ENCODE data around the gene MALRD1. TPM values are rescaled to one million over a fixed set of nuclear protein-coding genes. Genes with fewer than 3 reads are reported as not detected.
"Not testable (repeated sequence)": the region's sequence is repeated elsewhere in the genome, so short reads cannot be mapped to it uniquely, and the experiment has no call there.

The MALRD1 gene
- total RNA-seq, 1 donor from 2014 or later = 0.40 TPM

DNA sequence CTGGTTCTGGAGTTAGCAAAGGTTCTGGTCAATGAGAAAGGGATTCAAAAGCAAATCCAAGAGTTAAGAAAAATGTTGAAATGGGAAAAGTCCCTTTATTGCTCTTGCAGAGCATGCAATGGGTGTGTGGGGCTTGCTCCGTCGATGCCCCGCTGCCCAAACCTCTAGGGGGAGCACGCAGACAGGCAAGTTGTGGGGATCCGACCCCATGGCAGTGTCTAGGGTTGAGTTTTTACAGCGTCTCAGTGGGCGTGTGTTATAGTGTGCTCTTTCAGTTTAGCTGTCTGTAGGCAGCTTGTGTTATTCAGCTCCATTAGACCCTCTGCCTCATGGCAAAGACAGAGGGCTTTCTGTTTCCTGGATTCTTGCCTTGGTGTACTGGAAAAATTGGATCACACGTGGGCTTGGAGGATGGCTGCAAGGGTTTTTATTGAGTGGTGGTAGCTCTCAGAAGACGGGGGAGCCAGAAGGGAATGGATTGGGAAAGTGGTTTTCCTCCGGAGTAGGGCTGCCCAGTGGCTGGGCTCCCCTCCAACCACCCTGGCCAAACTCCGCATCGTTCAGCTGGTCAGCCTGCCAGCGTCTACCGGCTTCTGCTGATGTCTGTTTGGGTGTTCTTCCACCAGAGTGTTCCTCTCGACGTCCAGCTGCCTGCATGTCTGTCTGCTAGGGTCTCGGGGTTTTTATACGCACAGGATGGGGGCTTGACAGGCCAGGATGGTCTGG lies 665.4 kb downstream of the MALRD1 start:
- intact Hi-C loops (cut with DNase I) = no loop called here
- no peak for DNase-seq (ENCODE audit: low spot score)

DNA sequence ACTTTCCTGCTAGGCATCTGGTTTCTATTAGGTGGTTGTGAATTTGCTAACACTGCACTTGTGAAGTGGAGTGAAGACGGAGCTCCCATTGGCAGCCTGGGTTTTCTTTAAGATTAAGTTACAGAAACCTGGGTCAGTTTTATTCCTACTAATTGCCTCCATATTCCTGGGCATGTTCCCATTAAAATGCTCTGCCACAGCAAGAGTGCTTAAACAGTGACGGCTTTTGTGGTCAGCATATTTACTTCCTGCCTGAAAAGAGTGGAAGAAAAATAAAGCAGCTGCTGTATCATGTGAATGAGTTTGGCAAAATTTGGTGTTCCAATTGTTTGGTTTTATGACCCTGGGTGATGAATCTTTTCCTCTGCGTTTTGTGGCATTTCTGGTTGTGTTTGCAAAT lies 670.7 kb downstream of the MALRD1 start:
- no peak for DNase-seq (ENCODE audit: low spot score)
- intact Hi-C loops (cut with DNase I) = no loop called here

DNA sequence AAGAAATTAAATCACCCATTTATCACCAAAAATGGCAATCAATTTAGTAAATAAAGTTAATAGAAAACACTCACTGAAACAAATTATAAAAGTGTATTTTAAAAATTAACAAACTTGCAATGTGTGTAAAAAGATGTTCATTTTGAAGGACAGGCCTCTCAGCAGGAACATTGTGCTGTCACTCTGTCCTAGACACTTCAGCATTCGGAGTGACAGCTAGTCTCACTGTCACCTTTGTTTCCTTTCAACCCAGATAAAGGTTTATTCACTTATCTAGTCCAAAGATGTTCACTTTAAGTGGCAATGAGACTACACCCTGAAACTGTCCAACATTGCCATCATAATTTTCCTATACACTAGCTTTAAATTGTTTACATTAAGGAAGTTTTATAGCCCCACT lies 675.7 kb downstream of the MALRD1 start:
- intact Hi-C loops (cut with DNase I) = no loop called here
- no peak for DNase-seq (ENCODE audit: low spot score)

DNA sequence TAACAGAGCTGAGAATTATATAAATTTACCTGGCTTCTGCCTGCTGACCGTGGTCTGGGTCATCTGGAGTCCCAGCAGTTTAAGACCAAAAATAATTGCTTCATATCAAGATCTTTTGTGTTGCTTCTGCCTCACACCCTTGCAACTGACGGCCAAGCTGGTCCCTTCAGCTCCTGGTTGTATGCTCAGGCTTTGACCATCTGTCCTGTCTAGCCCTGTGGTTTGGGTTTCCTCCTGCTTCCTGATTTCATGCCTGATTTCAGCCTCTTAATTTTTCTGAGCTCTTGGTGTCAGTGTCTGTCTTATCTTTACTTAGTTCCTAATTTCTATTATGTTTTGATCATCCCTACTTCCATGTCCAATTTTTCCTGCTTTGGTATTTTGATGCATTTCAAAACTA lies 679.8 kb downstream of the MALRD1 start:
- no peak for DNase-seq (ENCODE audit: low spot score)
- intact Hi-C loops (cut with DNase I) = no loop called here

DNA sequence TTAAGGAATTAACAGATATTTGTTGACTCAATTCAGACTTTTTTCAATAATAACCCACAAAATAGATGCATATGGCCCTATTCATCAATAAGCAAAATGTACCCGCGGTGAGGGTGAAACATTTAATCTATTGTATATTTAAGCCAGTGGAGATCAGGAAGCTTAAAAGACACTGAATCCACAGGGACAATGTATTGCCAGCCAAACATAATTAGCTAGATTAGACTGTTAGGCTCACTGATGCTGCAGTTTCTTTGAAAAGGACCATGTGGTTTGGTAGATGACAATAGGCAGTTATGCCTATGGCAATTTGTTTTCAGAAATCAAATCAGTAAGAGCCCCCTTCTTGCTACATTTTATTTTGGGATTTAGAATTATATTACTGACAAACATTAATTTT lies 680.4 kb downstream of the MALRD1 start:
- intact Hi-C loops (cut with DNase I) = no loop called here
- DNase-seq (ENCODE audit: low spot score) = no peak

DNA sequence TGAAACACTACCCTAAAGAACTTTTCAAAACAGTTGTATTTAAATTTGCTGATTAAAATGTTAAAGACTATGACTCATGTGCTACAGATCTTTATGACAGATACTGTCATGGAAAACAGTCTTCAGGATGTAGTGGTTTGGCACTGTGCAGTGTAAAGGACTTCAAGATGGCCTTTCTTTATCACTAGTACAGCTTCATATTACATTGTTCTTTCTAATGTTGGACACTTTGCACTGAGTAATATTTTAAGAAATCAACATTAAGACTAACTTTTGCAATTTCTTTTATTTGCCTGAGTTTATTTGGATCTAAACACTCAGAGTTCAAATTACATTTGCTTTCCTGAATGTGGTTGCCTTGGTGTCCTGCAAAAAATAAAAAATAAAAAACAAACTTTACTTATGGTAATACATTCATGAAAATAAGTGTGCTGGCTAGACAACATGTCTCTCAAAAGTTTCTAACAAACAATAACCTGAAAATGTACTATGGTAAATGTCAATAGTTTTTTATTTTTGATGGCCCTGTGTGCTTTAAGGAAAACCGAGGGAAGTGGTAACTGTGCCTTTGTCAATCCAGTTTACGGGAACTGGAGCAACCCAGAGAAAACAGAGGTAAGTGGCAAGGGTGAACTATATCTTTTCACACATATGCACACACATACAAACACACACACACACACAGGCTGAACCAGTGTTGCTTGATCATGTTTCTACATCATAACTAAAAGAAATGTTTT lies 681.7 kb downstream of the MALRD1 start:
- DNase-seq (ENCODE audit: low spot score) = no peak
- intact Hi-C loops (cut with DNase I) = no loop called here

DNA sequence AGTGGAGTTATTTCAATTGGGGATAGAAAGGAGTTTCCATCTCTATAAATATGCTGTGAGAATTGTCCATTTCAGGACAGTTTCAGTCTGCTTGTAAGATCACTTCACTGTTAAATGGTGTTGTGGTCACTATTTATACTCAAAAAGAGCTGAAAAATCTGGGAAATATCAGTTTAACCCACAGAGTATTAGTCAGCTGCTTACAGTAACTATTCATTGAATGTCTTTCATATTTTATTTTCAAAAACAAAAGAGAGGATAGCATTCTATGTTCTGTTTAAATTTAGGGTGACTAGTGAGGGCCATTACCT lies 682.3 kb downstream of the MALRD1 start:
- intact Hi-C loops (cut with DNase I) = no loop called here
- no peak for DNase-seq (ENCODE audit: low spot score)

DNA sequence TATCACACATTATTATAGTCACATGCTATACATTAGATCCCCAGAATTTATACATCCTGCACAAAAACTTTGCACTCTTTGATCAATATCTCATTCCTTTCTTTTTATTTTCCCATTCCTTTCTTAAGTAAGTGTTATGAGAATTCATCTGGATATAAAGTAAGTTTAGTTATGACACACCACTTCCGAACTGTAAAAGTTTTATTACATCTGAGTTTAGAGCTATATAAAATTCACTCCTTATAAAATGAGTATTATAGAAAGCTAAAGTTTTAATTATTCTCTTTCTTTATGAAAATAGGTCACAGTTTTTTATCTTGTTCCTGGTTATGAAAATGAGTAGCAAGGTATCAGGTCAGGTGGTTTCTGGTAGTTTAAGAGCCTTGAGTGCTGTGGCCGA lies 683.0 kb downstream of the MALRD1 start:
- DNase-seq (ENCODE audit: low spot score) = no peak
- intact Hi-C loops (cut with DNase I) = no loop called here

DNA sequence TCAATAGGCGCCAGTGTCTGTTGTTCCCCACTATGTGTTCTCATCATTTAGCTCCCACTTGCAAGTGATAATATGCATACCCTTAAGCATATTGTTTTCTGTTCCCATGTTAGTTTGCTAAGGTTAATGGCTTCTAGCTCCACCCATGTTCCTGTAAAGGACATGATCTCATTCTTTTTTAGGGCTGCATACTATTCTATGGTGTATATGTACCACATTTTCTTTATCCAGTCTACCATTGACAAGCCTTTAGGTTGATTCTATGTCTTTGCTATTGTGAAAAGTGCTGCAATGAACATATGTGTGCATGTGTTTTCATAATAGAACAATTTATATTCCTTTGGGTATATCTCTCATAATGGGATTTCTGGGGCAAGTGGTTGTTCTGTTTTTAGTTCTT lies 689.8 kb downstream of the MALRD1 start:
- intact Hi-C loops (cut with DNase I) = no loop called here

DNA sequence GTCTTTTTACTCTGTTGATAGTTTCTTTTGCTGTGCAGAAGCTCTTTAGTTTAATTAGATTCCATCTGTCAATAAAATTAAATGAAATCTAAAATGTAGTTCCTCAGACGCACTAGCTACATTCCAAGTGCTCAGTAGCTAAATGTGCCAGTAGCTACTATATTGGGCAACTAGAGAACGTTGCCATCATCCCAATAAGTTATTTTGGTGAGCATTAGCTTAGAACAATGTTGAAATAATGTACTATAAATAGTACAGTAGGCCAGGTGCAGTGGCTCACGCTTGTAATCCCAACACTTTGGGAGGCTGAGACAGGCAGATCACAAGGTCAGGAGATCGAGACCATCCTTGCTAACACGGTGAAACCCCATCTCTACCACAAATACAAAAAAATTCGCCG lies 690.6 kb downstream of the MALRD1 start:
- DNase-seq (ENCODE audit: low spot score); intact Hi-C loops (cut with DNase I): not testable (repeated sequence)

More for the DNA sequence above, 689.8 kb downstream of the MALRD1 start:
- no peak for DNase-seq (ENCODE audit: low spot score)

DNA sequence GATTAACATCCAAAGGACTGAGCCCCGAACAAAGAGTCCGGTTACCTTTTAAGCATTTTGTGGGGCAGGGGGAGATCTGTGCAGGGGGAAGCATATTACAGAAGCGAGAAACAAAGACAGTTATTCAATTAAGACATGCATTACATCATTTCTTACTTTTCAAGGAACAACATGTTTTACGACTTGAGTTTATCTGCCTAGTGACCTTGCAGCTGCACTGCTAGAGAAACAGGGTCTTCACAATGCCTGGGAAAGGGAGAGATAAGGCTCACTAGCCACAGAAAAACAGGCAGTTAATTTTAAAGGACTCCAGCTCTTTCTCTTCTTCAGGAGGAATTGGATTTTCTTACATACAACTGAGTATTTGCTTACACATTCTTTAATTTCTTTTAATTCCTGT lies 693.5 kb downstream of the MALRD1 start:
- DNase-seq (ENCODE audit: low spot score); intact Hi-C loops (cut with DNase I): not testable (repeated sequence)

DNA sequence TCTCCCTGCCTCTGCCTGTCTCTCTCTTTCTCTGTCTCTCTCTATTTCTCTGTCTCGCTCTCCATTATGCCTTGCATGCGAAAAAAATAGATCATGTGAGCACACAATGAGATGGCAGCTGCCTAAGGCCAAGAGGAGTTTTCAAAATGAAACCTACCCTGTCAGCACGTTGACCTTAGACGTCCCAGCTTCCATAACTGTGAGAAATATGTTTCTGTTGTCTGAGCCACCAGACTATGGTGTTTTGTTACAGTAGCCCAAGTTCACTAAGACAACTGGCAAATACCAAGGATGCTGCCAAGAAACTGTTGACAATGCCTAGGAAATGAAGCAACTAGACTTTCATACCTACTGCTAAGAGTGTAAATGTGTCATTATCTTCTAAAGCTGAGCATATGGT lies 697.1 kb downstream of the MALRD1 start:
- DNase-seq (ENCODE audit: low spot score) = no peak
- intact Hi-C loops (cut with DNase I) = no loop called here

DNA sequence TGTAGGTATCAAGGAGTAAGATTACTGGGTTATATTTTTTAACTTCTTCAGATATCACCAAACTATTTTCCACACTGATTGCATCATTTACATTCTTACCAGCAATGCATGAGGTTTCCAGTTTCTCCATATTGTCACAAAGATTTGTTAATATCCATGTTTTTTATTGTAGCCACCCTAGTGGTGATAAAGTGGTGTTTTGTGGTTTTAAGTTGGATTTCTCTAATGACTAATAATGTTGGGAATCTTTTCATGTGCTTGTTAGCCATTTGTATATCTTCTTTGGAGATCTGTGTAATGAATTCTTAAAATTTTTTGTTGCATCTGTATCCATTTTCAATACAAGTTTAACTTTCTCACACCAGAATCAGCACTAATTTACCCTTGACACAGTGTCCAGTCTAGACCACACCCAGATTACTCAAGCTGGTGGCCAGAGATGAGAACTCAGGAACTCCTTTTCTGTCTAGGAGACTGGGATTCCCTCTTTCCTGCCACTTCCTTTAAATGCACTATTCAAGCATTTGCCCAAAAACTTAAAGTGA lies 700.7 kb downstream of the MALRD1 start:
- DNase-seq (ENCODE audit: low spot score) = no peak
- intact Hi-C loops (cut with DNase I) = no loop called here

DNA sequence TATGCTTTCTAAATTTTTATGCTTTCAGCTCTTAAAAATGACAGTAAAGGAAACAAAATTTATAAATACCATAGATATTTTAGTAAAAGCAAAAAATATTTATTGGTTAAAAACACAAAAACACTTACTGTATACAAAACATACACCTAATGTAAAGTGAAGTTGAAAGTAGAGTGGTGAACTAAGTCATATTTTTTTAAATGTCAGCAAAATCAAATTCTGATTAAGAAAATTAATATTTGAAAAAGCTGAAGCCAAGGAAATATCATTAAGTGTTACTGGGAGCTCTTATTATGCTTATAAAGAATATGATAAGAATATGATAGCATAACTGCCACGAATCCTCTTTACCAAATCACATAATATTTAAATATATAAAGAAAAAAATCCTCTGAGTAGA lies 702.4 kb downstream of the MALRD1 start:
- intact Hi-C loops (cut with DNase I) = no loop called here
- no peak for DNase-seq (ENCODE audit: low spot score)

DNA sequence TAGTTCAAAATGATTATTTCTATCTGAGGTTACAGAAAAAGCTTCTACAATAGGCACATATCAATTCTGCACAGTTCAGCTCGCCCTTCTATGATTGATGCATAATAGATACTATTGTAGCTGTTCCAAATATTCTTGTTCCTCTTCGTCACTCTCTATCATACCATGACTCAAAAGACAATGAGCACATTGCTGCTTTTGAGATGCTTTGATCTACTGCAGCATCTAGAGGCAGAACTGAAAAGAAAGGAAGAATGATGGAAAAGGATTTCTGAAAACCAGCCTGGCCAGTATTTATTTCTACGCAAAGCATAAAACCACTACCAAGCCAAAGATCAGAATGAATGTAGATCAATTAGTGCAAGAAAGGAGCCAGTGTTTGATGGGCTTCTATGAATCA lies 708.3 kb downstream of the MALRD1 start:
- intact Hi-C loops (cut with DNase I) = no loop called here

DNA sequence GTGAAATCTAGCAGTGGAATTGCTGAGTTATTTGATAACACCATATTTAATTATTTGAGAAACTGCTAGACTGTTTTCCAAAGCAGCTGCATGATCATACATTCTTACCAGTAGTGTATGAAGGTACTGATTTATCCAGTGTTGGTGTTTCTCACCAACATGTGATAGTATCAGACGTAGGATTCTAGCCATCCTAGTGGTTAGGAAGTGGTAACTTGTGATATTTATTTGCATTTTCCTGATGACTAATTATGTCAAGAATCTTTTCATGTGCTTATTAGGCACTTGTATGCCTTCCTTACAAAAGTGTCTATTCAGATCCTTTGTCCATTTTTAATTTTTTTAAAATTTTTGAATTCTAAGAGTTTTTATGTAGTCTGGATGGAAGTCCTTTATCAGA lies 713.4 kb downstream of the MALRD1 start:
- intact Hi-C loops (cut with DNase I) = no loop called here
- DNase-seq (ENCODE audit: low spot score) = no peak

More for the DNA sequence above, 708.3 kb downstream of the MALRD1 start:
- no peak for DNase-seq (ENCODE audit: low spot score)

DNA sequence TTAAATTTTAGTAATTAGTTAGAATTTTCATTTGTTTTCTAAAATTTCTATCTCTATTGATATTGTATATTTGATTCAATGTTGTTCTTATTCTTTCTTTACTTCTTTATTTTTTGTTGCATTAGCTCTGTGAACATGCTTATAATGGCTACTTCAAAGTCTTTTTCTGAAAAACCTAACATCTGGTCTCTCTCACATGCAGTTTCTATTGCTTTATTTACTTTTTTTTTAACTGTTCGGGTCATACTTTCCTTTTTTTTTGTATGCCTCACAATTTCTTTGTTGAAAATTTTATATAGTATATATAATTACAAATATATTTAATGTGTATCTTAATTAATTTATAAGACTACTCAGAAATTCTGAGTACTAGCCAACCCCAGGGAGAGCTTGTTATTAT lies 715.5 kb downstream of the MALRD1 start:
- intact Hi-C loops (cut with DNase I) = no loop called here
- DNase-seq (ENCODE audit: low spot score) = no peak

DNA sequence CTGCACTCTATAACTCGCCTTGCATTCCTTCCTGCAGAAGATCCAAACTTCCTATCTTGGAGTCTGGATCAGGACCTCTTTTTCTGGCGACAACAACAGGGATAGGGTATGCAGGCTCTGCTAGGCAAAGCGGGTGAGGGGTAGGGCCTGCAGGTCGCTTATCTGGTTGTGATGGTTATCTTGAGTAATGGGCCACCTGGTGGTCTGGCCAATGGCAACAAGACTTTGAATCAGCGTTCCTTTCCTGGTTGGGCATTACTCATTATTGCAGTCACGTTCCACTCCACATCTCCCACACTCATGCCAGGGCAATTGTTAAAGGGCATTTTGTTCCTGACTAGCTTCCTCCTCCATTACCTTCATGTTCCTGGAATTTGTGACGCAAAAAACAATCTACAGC lies 719.3 kb downstream of the MALRD1 start:
- DNase-seq (ENCODE audit: low spot score) = no peak
- intact Hi-C loops (cut with DNase I) = no loop called here

DNA sequence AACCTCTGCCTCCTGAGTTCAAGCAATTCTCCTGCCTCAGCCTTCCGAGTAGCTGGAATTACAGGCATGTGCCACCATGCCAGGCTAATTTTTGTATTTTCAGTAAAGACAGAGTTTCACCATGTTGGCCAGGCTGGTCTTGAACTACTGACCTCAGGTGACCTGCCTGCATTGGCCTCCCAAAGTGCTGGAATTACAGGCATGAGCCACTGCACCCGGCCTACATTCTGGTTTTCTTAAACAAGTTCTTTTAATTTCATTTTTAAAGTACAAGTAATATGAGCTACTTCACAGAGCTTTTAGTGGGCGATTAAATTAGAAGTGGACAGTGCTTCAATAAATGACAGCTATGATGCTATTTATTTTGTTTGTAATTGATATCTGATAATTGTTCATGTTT lies 721.2 kb downstream of the MALRD1 start:
- intact Hi-C loops (cut with DNase I); DNase-seq (ENCODE audit: low spot score): not testable (repeated sequence)

DNA sequence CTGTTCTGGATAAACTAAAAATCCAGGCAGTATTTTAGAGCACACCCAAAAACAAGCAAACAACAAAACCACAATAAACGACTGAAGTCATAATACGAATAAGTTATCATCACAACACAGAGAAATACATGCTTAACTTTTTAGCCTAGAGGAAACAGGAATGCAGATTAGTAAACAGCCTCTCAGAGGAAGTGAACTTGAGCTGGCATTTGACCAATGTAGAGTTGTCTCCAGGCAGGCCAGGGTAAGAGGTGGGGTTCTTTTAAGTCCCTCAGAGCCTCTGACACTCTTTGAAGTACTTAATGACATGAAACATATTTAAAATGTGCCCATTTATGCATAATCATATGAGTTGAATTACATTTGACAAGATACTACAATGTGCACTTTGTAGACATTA lies 724.4 kb downstream of the MALRD1 start:
- intact Hi-C loops (cut with DNase I) = no loop called here
- no peak for DNase-seq (ENCODE audit: low spot score)

DNA sequence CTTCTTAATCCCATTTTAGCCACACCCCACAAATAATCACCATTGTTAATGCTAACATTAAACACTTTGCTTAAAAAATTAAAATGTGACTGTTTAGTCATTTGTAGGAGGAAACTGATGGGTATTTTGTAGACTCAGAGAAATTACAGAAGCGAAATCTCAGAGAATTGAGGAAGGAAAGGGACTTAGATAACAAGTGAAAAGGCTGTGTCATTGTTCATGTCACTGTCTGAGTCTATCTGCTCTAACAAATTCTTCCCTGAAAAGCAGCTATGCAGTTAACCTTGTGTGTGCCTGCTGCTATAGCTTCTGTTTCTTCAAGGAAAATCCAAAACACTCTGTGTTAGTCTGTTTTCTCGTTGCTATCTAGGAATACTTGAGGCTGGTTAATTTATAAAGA lies 726.7 kb downstream of the MALRD1 start:
- DNase-seq (ENCODE audit: low spot score) = no peak
- intact Hi-C loops (cut with DNase I) = no loop called here
